HCT116 (cell line): ENCODE measurements around the gene THBS4. TPM values are rescaled to one million over a fixed set of nuclear protein-coding genes. Genes with fewer than 3 reads are reported as not detected.

Source experiments
- ATAC-seq: fragments of 200-7000 bp; cut with Tn5 transposase; 2 replicates; pipeline ENCODE4 v1.9.1; 2020; ENCODE audit warnings: mild to moderate bottlenecking, moderate library complexity
- BruUV-seq: library from RNA; stranded (reverse); fragments of 400-500 nt; replicated peaks from 2 replicates; lab custom pipeline; 2021; lab: Mats Ljungman, UMichigan
- CTCF ChIA-PET: fragments of 300-600 bp; sonication (Branson Sonifier 250); formaldehyde crosslinking; loops from one replicate; lab custom pipeline; 2021; ENCODE audit warnings: antibody characterized with exemption; lab: Charles Lee
- POLR2A ChIA-PET: fragments of 300-600, 350-600 bp; sonication (Branson Sonifier 250); formaldehyde crosslinking; loops from one replicate; lab custom pipeline; 2021; ENCODE audit warnings: antibody characterized with exemption; lab: Charles Lee
- RAD21 ChIA-PET, 2 experiments: fragments of 300-600 bp; sonication (Branson Sonifier 250); formaldehyde crosslinking; loops; one replicate each; lab custom pipeline; 2023; ENCODE audit warnings: low total read pairs in 2 of 2; ENCODE audit not compliant: uncharacterized antibody in 2 of 2, unreplicated experiment in 2 of 2, low non-redundant PET in 1 of 2; lab: Charles Lee
- DNase-seq: peaks from one replicate; pipeline ENCODE4 v3.0.0-alpha.2; 2010; ENCODE audit warnings: low read depth, low spot score
- H2AFZ ChIP-seq: fragments of 200-600 bp; shearing (Covaris generic), sonication (generic); 2 replicates; pipeline ENCODE4 v1.6.1; 2017; ENCODE audit warnings: low read depth, mixed run types, mixed read lengths, antibody characterized with exemption, low read length; ENCODE audit not compliant: poor library complexity, severe bottlenecking
- H3K27ac ChIP-seq: 2 replicates; pipeline ENCODE4 v1.5.1; 2012; ENCODE audit warnings: low read depth, low read length
- H3K27me3 ChIP-seq: fragments of 200-600 bp; sonication (generic); 2 replicates; pipeline ENCODE4 v1.6.1; 2016; ENCODE audit warnings: mixed run types, low read length, mixed read lengths; ENCODE audit not compliant: insufficient read depth
- H3K36me3 ChIP-seq, 2 experiments: fragments of 200-500 bp in 1 of 2; fragments of 200-600 bp in 1 of 2; sonication (Bioruptor generic) in 1 of 2; sonication (generic) in 1 of 2; 2 replicates each; pipeline versions ENCODE4 v1.5.1 to v1.6.1; 2014 to 2016; ENCODE audit warnings: low read length in 2 of 2, inconsistent platforms in 1 of 2, mixed read lengths in 1 of 2, mixed run types in 1 of 2; ENCODE audit not compliant: insufficient read depth in 2 of 2, control insufficient read depth in 1 of 2
- H3K4me1 ChIP-seq, 2 experiments: fragments of 200-600 bp in 1 of 2; sonication (generic) in 1 of 2; 2 replicates each; pipeline versions ENCODE4 v1.5.1 to v1.6.1; 2012 to 2017; ENCODE audit warnings: low read length in 2 of 2, inconsistent platforms in 1 of 2, mild to moderate bottlenecking in 1 of 2, mixed read lengths in 1 of 2, mixed run types in 1 of 2, moderate library complexity in 1 of 2; ENCODE audit not compliant: insufficient read depth in 2 of 2, control insufficient read depth in 1 of 2
- H3K4me2 ChIP-seq: fragments of 200-600 bp; sonication (generic); 2 replicates; pipeline ENCODE4 v1.6.1; 2017; ENCODE audit warnings: mixed run types, low read length, mixed read lengths
- H3K4me3 ChIP-seq, 2 experiments: fragments of 200-600 bp in 1 of 2; sonication (generic) in 1 of 2; replicated peaks in 1 of 2; 2 replicates each; pipeline ENCODE4 v1.5.1; 2011 to 2016; ENCODE audit warnings: low read length in 2 of 2, control low read depth in 1 of 2, low read depth in 1 of 2, mild to moderate bottlenecking in 1 of 2, mixed read lengths in 1 of 2, mixed run types in 1 of 2
- H3K79me2 ChIP-seq: fragments of 200-600 bp; sonication (generic); 2 replicates; pipeline ENCODE4 v1.6.1; 2017; ENCODE audit warnings: mild to moderate bottlenecking, mixed run types, low read length, moderate library complexity, mixed read lengths; ENCODE audit not compliant: insufficient read depth
- H3K9ac ChIP-seq: fragments of 200-600 bp; sonication (generic); 2 replicates; pipeline ENCODE4 v1.6.1; 2016; ENCODE audit warnings: low read length, mixed read lengths
- H3K9me2 ChIP-seq: fragments of 200-600 bp; sonication (generic), shearing (Covaris generic); 2 replicates; pipeline ENCODE4 v1.6.1; 2017; ENCODE audit warnings: mixed run types, mild to moderate bottlenecking, moderate library complexity; ENCODE audit not compliant: insufficient read depth
- H3K9me3 ChIP-seq, 2 experiments: fragments of 200-500 bp in 1 of 2; fragments of 200-600 bp in 1 of 2; sonication (Bioruptor generic) in 1 of 2; sonication (generic) in 1 of 2; 2 replicates each; pipeline ENCODE4 v1.6.1; 2014 to 2017; ENCODE audit warnings: low read length in 2 of 2, mixed read lengths in 2 of 2, inconsistent platforms in 1 of 2, low read depth in 1 of 2, mild to moderate bottlenecking in 1 of 2, mixed run types in 1 of 2, moderate library complexity in 1 of 2; ENCODE audit not compliant: control insufficient read depth in 1 of 2, insufficient read depth in 1 of 2
- H4K20me1 ChIP-seq: fragments of 200-600 bp; sonication (generic), shearing (Covaris generic); 2 replicates; pipeline ENCODE4 v1.6.1; 2017; ENCODE audit warnings: mixed run types, mild to moderate bottlenecking, moderate library complexity; ENCODE audit not compliant: insufficient read depth
- CEBPB ChIP-seq: IDR thresholded peaks from 2 replicates; pipeline ENCODE4 v1.6.1; 2012; ENCODE audit warnings: low read depth
- EGR1 ChIP-seq: IDR thresholded peaks from 2 replicates; pipeline ENCODE4 v1.6.1; 2012; ENCODE audit warnings: low read depth
- ELF1 ChIP-seq: IDR thresholded peaks from 2 replicates; pipeline ENCODE4 v1.6.1; 2012; ENCODE audit warnings: low read depth, borderline replicate concordance
- EZH2 ChIP-seq: fragments of 200-600 bp; sonication (generic); IDR thresholded peaks from 2 replicates; pipeline ENCODE4 v1.6.1; 2017; ENCODE audit warnings: antibody characterized with exemption, mixed run types
- EZH2phosphoT487 ChIP-seq: fragments of 200-600 bp; IDR thresholded peaks from 2 replicates; pipeline ENCODE4 v1.6.1; 2018; ENCODE audit warnings: antibody characterized with exemption, borderline replicate concordance
- FOSL1 ChIP-seq: IDR thresholded peaks from 2 replicates; pipeline ENCODE4 v1.6.1; 2012; ENCODE audit warnings: low read depth
- POLR2A ChIP-seq: IDR thresholded peaks from 2 replicates; pipeline ENCODE4 v1.7.0; 2011; ENCODE audit warnings: borderline replicate concordance; ENCODE audit not compliant: insufficient read depth, insufficient read length; ENCODE audit errors: extremely low read depth
- POLR2AphosphoS5 ChIP-seq: IDR thresholded peaks from 2 replicates; pipeline ENCODE4 v1.6.1; 2011; ENCODE audit warnings: mild to moderate bottlenecking, low read depth, low read length, moderate library complexity
- RAD21 ChIP-seq: IDR thresholded peaks from 2 replicates; pipeline ENCODE4 v1.6.1; 2012; ENCODE audit warnings: low read depth, mild to moderate bottlenecking
- SIN3A ChIP-seq: IDR thresholded peaks from 2 replicates; pipeline ENCODE4 v1.6.1; 2012; ENCODE audit warnings: low read depth
- SRF ChIP-seq: IDR thresholded peaks from 2 replicates; pipeline ENCODE4 v1.6.1; 2012; ENCODE audit warnings: low read depth
- YY1 ChIP-seq: IDR thresholded peaks from 2 replicates; pipeline ENCODE4 v1.6.1; 2011; ENCODE audit warnings: low read length, low read depth, moderate library complexity, mild to moderate bottlenecking; ENCODE audit not compliant: insufficient replicate concordance; ENCODE audit errors: extremely low read depth
- ZFX ChIP-seq: fragments of 450-650 bp; IDR thresholded peaks from 2 replicates; pipeline ENCODE4 v1.6.1; 2017
- intact Hi-C: fragments of 100-400 bp; cut with micrococcal nuclease; formaldehyde crosslinking; loops from 2 replicates; pipeline ENCODE4 v1.10.0; 2022
- total RNA-seq: library from RNA; stranded (reverse); gene quantifications from one replicate; pipeline ENCODE4 v1.2.1, GENCODE V29; 2021; ENCODE audit not compliant: unreplicated experiment
- TF ChIP-seq, protein P1 (sequence below): IDR thresholded peaks from 2 replicates; pipeline ENCODE4 v1.6.1; 2011; ENCODE audit warnings: mild to moderate bottlenecking, low read length, moderate library complexity; ENCODE audit not compliant: insufficient replicate concordance; ENCODE audit errors: extremely low read depth
- TF ChIP-seq, protein P2 (sequence below): IDR thresholded peaks from 2 replicates; pipeline ENCODE4 v1.6.1; 2012
- TF ChIP-seq, protein P3 (sequence below): IDR thresholded peaks from 2 replicates; pipeline ENCODE4 v1.6.1; 2012
- TF ChIP-seq, protein P4 (sequence below), 3 experiments: fragments of 200-600 bp in 1 of 3; sonication (generic) in 1 of 3; IDR thresholded peaks in 2 of 3; conservative IDR thresholded peaks in 1 of 3; 2 replicates each; pipeline ENCODE4 v1.5.1; 2012 to 2017; ENCODE audit warnings: low read depth in 2 of 3, low read length in 2 of 3, antibody characterized with exemption in 1 of 3, borderline replicate concordance in 1 of 3, control low read depth in 1 of 3, mild to moderate bottlenecking in 1 of 3, mixed read lengths in 1 of 3, mixed run types in 1 of 3, moderate library complexity in 1 of 3; ENCODE audit not compliant: insufficient read depth in 1 of 3

Gene THBS4
- total RNA-seq, 1 experiment from 2014 or later = 1.5 TPM

DNA sequence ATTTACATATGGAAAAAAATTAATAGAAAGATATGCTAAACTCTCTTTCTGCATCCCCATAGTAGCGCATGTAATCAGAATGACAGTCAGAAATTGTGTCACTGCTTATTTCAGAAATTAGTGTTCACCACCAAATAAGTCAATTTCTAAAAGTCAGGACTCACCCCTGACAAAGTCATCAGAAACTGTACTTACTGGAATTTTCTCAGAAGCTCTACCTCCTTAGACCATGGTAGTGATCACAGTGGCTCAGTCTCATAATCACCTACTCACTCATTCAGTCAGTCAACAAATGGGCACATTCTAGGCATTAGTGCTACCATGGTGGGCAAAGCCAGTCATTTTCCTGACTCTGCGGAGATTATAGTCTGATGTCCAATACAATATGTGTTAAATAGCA lies 22.0 kb downstream of the THBS4 start:
- POLR2A ChIA-PET = no interaction called here
- CTCF ChIA-PET = no interaction called here
- RAD21 ChIA-PET = interaction anchor here in 1 of 2 experiments (0.6 kb wide), 1 partner anchor 1027 kb away, joined by 4 read pairs; no protein-coding TSS in a partner anchor
- H2AFZ ChIP-seq = no peak overlapping the region
- no peak for ATAC-seq
- H3K4me3 ChIP-seq = no peak overlapping the region
- TF ChIP-seq EZH2phosphoT487 = no peak
- TF ChIP-seq, protein P1, sequence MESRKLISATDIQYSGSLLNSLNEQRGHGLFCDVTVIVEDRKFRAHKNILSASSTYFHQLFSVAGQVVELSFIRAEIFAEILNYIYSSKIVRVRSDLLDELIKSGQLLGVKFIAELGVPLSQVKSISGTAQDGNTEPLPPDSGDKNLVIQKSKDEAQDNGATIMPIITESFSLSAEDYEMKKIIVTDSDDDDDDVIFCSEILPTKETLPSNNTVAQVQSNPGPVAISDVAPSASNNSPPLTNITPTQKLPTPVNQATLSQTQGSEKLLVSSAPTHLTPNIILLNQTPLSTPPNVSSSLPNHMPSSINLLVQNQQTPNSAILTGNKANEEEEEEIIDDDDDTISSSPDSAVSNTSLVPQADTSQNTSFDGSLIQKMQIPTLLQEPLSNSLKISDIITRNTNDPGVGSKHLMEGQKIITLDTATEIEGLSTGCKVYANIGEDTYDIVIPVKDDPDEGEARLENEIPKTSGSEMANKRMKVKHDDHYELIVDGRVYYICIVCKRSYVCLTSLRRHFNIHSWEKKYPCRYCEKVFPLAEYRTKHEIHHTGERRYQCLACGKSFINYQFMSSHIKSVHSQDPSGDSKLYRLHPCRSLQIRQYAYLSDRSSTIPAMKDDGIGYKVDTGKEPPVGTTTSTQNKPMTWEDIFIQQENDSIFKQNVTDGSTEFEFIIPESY = no peak
- no peak for TF ChIP-seq EZH2
- TF ChIP-seq SRF = no peak
- TF ChIP-seq EGR1 = no peak
- TF ChIP-seq YY1 = no peak
- TF ChIP-seq, protein P2, sequence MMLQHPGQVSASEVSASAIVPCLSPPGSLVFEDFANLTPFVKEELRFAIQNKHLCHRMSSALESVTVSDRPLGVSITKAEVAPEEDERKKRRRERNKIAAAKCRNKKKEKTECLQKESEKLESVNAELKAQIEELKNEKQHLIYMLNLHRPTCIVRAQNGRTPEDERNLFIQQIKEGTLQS = no peak
- TF ChIP-seq RAD21 = no peak
- TF ChIP-seq FOSL1 = no peak
- no peak for TF ChIP-seq ELF1
- no peak for TF ChIP-seq SIN3A
- TF ChIP-seq ZFX = no peak
- TF ChIP-seq POLR2AphosphoS5 = no peak
- TF ChIP-seq, protein P3, sequence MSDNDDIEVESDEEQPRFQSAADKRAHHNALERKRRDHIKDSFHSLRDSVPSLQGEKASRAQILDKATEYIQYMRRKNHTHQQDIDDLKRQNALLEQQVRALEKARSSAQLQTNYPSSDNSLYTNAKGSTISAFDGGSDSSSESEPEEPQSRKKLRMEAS = no peak
- no peak for TF ChIP-seq CEBPB
- no peak for TF ChIP-seq POLR2A
- TF ChIP-seq, protein P4, sequence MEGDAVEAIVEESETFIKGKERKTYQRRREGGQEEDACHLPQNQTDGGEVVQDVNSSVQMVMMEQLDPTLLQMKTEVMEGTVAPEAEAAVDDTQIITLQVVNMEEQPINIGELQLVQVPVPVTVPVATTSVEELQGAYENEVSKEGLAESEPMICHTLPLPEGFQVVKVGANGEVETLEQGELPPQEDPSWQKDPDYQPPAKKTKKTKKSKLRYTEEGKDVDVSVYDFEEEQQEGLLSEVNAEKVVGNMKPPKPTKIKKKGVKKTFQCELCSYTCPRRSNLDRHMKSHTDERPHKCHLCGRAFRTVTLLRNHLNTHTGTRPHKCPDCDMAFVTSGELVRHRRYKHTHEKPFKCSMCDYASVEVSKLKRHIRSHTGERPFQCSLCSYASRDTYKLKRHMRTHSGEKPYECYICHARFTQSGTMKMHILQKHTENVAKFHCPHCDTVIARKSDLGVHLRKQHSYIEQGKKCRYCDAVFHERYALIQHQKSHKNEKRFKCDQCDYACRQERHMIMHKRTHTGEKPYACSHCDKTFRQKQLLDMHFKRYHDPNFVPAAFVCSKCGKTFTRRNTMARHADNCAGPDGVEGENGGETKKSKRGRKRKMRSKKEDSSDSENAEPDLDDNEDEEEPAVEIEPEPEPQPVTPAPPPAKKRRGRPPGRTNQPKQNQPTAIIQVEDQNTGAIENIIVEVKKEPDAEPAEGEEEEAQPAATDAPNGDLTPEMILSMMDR (IDR thresholded peaks at IDR 0.05 in 2 of 3, conservative IDR thresholded peaks at IDR 0.05 in 1 of 3; ENCODE audit: borderline replicate concordance in 1 of 3, insufficient read depth in 1 of 3, low read depth in 2 of 3, low read length in 2 of 3) = no peak
- BruUV-seq = no TSS peak
- no peaks in the 10 kb centered on the region for H3K36me3 ChIP-seq
- H3K4me2 ChIP-seq = no peak overlapping the region
- H3K4me1 ChIP-seq = peaks cover 0 to 4% of the 10 kb centered on the region in 2 experiments; a peak in 1 of 4 replicates
- H3K9ac ChIP-seq = no peak overlapping the region
- H3K9me3 ChIP-seq = no peaks in the 10 kb centered on the region
- H3K27ac ChIP-seq = no peak overlapping the region
- H3K9me2 ChIP-seq = no peaks in the 10 kb centered on the region
- intact Hi-C loops = no loop called here
- DNase-seq = no peak
- no peaks in the 10 kb centered on the region for H3K79me2 ChIP-seq
- no peaks in the 10 kb centered on the region for H3K27me3 ChIP-seq
- no peaks in the 10 kb centered on the region for H4K20me1 ChIP-seq
